ENCODE results near the gene ARL14EP.

ARL14EP gene
- 55.3 to 81.1 reads per million in 2 donors for total RNA-seq

- peak; percentile 79 for DNase-seq
Measured at GRCh38 chr11:30322826-30323710, at the start of gene ARL14EP. TSS of gene ARL14EP (plus strand) at chr11:30323104. CDS start at chr11:30330949, 7,845 bp downstream.

- DNase-seq, result no peak
Measured at GRCh38 chr11:30277176-30277575, 45.7 kb upstream of the ARL14EP start.

GRCh38 chr11:30279796-30280195 lies 43.1 kb upstream of the ARL14EP start:
- no peak for DNase-seq

- no peak for DNase-seq
Measured at GRCh38 chr11:30281476-30282288, 41.2 kb upstream of the ARL14EP start.

DNA sequence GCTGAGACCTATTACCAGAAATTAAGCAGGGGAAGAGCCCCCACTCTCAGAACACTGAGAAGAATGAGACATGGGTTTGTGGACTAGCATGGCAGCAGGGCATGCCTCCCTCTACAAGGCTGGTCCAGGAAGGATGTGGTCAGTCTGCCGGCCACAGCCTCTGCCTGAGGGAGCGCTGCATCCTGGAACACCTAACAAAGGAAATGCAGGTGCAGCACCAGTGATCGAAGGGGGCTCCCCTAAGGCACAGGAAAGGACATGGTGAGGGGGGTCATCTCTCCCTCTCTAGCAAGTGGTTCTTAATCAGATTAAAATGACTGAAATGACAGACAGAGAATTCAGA lies 40.6 kb upstream of the ARL14EP start:
- DNase-seq, result no peak

- no peak for DNase-seq
Measured at GRCh38 chr11:30284836-30285235, 38.1 kb upstream of the ARL14EP start.

DNA sequence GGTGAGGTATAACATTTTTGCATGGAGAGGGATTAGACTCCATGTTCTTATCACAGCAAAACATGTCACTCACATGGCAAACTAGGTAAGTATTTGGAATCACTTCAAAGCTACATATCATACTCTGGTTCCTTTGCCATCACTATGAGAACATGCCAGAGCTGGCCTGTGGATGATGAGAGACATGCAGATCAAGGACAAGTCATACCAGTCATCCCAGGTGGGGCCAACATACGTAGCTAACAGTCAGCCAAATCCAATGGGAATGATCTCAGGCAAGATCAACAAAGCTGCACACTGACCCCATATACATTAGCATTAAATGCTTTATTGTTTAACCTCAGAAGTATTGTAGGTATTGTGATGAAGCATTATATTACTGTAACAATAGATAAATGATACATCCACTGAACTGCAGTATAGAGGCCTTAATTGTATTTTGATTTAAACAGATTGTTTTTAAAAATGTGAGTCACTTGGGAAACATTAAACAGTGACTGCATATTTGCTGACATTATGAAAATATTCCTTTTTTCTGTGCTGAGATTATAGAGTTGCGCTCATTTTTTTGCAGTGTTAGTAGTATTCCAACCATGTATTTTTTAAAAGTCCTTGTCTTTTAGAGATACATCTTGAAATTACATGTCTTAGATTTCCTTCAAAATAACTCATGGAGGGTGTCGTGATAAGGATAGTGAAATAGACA lies 37.3 kb upstream of the ARL14EP start:
- DNase-seq, result no peak

DNA sequence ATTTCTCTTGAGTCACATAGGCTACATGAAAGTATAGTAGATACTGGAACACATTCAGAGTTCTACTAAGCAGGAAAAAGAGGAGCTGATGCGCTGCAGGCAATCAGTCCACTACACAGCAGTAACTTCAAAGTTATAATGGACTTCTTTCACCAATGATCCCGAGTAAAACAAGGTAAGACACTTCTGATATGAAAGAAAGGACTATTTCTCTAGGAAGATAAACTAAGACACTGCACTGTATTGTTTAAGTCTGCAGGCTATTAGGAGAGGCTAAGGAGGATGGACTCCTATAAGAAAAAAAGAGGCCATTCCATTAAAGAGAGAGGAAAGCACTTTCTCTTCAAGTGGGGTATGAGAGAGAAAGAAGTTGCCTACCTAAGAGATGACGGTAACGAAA lies 31.6 kb upstream of the ARL14EP start:
- DNase-seq, result no peak

DNA sequence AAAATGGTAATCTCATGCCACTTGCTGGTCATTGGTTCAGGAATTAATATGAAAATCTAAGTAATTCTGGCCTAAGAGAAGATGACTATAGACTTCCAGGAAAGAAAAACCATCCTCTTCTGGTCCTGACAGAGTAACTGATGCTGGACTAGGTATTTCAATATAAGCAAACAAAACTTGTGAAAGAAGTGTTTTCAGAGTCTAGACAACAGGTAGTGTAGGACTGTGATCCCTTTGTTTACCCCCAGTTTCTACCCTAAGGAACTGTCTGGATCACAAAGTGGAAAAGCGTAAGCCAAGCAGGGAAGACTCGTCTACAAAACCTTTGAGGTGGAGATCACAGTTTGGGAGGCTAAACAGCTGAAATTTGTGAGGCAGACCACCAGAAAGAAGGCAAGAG lies 30.4 kb upstream of the ARL14EP start:
- DNase-seq, result no peak

DNA sequence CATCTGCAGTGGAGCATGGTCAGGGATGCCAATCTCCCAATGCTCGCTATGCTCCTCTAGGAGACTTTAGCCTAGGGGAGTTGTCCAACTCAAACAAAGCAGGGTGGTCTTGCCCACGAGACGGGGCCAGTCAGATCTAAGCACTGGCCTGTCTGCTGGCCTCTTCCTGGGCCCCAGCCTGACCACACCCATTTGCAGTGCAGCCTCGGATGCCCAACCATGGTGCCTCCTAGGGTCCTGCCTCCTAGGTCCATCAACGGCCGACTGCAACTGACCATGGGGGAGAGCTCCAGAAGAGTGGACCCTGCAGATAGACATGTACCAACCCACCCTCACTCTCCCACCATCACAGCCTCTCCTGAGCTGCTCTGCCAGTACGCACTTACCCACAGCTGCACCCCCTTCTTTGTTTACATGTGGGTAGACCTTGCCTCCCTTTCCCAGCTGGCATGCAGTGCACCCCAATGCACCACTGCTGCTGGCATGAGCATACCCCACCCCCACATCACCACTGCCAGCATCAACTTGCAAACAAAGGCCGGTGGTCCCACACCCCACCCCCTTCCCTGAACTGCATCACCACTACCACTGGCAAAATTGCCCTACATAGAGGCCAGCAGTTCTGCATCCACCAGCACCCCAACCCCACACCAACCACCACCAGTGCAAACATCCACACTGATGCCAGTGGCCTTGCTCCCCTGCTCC lies 27.6 kb upstream of the ARL14EP start:
- DNase-seq, result no peak

GRCh38 chr11:30304620-30305019 lies 18.3 kb upstream of the ARL14EP start:
- DNase-seq, result no peak

DNA sequence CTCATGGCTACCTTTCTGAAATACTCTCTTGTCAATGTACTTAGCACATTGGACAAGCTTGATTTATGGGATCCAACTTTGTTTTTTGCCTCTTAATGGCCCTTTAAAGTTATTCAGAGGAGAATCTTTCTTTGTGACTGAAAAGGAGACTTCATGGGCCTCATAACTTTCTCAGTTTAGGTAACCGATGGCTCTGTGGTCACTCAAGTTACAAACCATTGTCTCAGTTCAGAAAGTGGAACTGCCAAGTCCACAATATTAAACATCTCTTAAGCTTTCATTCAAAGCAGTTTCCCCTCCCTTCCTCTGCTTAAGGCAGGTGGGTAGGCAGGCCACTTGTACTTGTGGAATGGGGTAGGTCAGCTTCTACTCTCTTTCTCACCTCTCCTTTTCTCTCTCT lies 12.3 kb upstream of the ARL14EP start:
- DNase-seq, result no peak

- no peak for DNase-seq
Measured at GRCh38 chr11:30311189-30311588, 11.7 kb upstream of the ARL14EP start.

GRCh38 chr11:30312243-30312642 lies 10.7 kb upstream of the ARL14EP start:
- no peak for DNase-seq

- DNase-seq, result no peak
Measured at GRCh38 chr11:30313580-30313979, 9.3 kb upstream of the ARL14EP start.

- DNase-seq, result no peak
Measured at GRCh38 chr11:30314625-30315024, 8.3 kb upstream of the ARL14EP start.

DNA sequence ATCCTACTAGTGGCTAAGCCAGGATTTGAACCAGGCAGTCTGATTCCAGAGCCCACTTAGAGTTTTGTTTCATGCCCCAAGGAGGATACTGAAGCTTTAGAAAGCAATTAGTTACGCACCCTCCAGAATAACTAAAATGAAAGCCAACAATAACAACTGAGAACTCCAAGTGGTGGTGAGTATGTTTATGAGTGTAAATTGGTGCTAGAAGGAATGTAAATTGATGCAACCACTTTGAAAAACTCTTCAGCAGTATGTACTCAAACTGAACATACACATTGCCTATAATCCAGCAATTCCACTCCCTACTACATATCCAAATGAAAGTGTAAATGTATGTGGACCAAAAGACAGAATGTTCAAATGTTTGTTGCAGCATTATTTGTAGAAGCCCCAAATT lies 6.7 kb upstream of the ARL14EP start:
- no peak for DNase-seq

DNA sequence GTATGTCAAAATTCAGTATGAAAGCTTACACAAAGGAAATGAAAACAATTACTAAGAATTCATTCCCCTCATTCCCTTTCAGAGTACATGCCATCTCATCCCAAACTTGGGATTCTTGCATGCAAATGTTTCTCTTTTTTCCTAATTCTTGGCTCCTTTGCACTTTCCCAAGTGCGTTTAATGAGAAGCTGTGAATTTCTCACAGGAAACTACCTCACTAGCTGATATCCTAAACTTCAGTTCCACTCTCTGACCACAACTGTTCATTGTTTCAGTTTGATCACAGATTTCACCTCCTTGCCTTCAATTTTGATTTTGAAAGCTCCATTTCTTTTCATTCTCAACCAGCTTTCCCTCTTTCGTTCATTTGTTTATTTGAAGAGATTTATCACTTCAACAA lies 5.9 kb upstream of the ARL14EP start:
- DNase-seq, result no peak

DNA sequence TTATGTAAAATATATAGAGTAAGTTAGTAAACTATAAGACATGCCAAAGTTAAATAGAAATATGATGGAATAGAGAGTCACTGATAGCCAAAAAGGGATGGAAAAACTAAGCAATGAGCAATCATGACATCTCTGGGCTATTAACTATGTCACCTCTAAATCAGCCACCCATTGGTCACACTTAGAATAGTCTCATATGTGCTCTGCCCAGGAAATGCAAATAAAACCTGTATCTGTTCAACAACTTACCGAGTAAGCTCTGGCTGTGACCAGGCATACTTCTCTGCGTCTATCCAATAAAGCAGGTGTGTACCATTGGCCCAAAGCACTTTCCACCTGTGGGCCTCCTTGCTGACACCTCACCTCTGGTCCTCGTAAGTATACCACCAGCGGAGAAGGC lies 1.6 kb upstream of the ARL14EP start:
- no peak for DNase-seq

DNA sequence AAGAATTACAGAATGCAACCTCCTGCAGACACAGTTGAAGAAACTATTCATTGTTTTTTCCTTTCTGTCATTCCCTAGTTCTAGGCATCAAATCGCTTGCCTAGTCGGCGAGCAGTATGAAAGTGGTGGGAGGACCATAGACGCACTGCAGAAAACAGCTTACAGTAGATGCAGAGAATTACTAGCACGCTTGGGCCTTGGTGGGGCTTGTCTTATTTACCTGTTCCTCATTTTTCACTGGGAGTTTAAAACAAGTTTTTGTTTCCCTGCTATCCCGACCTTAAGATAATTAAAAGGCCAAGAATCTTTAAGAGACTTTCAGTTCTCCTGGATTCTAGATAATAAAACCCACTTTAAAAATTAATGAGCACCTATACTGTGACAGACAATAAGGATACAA lies 713 bp upstream of the ARL14EP start:
- DNase-seq, result no peak

DNA sequence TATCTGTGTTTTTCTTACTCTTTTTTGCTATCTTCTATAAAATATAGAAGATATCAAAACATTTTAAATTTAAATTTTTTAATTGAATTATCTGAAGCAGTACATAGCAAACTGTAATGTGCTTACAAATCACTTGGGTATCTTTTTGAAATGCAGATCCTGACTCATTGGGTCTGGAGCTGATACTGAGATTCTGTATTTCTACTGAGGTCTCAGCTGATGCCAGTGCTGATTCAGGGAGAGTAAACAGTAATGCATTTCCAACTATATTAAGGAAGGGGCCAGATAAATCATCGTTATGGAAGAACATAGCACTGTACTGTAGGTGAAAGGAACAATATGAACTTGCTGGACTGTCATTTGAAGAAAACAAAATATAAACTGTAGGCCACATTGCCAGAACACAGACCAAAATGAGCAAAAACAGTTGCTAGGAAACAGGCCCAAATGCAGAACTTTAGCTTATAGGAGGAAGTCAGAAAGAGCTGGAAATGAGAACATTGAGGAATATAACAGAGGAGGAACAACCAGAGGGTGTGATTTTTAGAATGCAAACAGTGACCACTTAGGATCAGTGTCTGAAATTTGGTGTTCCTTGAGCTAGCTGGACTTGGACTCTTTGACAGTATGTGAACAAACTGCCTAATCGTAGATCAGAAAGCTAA lies 3.3 kb downstream of the ARL14EP start:
- no peak for DNase-seq

GRCh38 chr11:30326906-30327305 lies 4.0 kb downstream of the ARL14EP start:
- DNase-seq, result no peak

All from activated gamma-delta T cell (primary cell).